K562 (cell line): ENCODE measurements around the gene CLEC2B. TPM values are rescaled to one million over a fixed set of nuclear protein-coding genes. Genes with fewer than 3 reads are reported as not detected.

Experiments
- ADNP ChIP-seq: fragments of 200-800 bp; sonication (Bioruptor generic); IDR thresholded peaks from 2 replicates; pipeline ENCODE4 v1.6.1; 2016; ENCODE audit warnings: missing genetic modification characterization, missing compliant biosample characterization
- BCOR ChIP-seq: fragments of 450-650 bp; IDR thresholded peaks from 2 replicates; pipeline ENCODE4 v1.6.1; 2016
- BHLHE40 ChIP-seq: IDR thresholded peaks from 2 replicates; pipeline ENCODE4 v1.6.1; 2011; ENCODE audit warnings: low read length, improper control_type of control experiment
- BMI1 ChIP-seq: fragments of 150-350 bp; IDR thresholded peaks from 2 replicates; pipeline ENCODE4 v1.6.1; 2014; ENCODE audit warnings: low read length
- BRD9 ChIP-seq: fragments of 450-650 bp; IDR thresholded peaks from 2 replicates; pipeline ENCODE4 v1.6.1; 2018; ENCODE audit warnings: low read depth; ENCODE audit not compliant: partially characterized antibody
- CBFA2T2 ChIP-seq: fragments of 450-650 bp; conservative IDR thresholded peaks from 2 replicates; pipeline ENCODE4 v1.6.1; 2017; ENCODE audit warnings: mild to moderate bottlenecking
- CEBPG ChIP-seq, 3 experiments: fragments of 200-800 bp in 1 of 3; sonication (Bioruptor generic) in 1 of 3; sonication (generic) in 1 of 3; formaldehyde crosslinking in 1 of 3; IDR thresholded peaks in 2 of 3; conservative IDR thresholded peaks in 1 of 3; 2 replicates each; pipeline versions ENCODE4 v1.6.1 to v1.8.0; 2016 to 2022; ENCODE audit warnings: missing compliant biosample characterization in 2 of 3, missing genetic modification characterization in 2 of 3, mild to moderate bottlenecking in 1 of 3, missing genetic modification reagents in 1 of 3
- CSDE1 ChIP-seq, 2 experiments: fragments of 450-650 bp; IDR thresholded peaks; 2 replicates each; pipeline ENCODE4 v1.6.1; 2016; ENCODE audit warnings: mild to moderate bottlenecking in 1 of 2
- ILF3 ChIP-seq: fragments of 450-650 bp; IDR thresholded peaks from 2 replicates; pipeline ENCODE4 v1.6.1; 2018; ENCODE audit warnings: antibody characterized with exemption, mild to moderate bottlenecking, moderate library complexity, borderline replicate concordance
- JUNB ChIP-seq: fragments of 450-650 bp; formaldehyde crosslinking; conservative IDR thresholded peaks from 2 replicates; pipeline ENCODE4 v1.4.0; 2020; ENCODE audit warnings: mild to moderate bottlenecking
- MED1 ChIP-seq: sonication (generic); formaldehyde crosslinking; IDR thresholded peaks from 2 replicates; pipeline ENCODE4 v1.8.1; 2023; ENCODE audit warnings: missing genetic modification reagents, borderline replicate concordance
- MEF2A ChIP-seq: IDR thresholded peaks from 2 replicates; pipeline ENCODE4 v1.6.1; 2011; ENCODE audit warnings: low read depth, mild to moderate bottlenecking, low read length, moderate library complexity; ENCODE audit not compliant: control insufficient read depth
- NCOA2 ChIP-seq, 2 experiments: fragments of 450-650 bp; IDR thresholded peaks; 2 replicates each; pipeline ENCODE4 v1.6.1; 2018; ENCODE audit warnings: mild to moderate bottlenecking in 2 of 2, moderate library complexity in 1 of 2; ENCODE audit not compliant: partially characterized antibody in 2 of 2
- PHF21A ChIP-seq: fragments of 450-650 bp; IDR thresholded peaks from 2 replicates; pipeline ENCODE4 v1.6.1; 2017; ENCODE audit warnings: low read depth, borderline replicate concordance
- POLR2AphosphoS2 ChIP-seq: IDR thresholded peaks from 2 replicates; pipeline ENCODE4 v1.6.1; 2012; ENCODE audit warnings: low read length, improper control_type of control experiment
- POLR2AphosphoS5 ChIP-seq: IDR thresholded peaks from 2 replicates; pipeline ENCODE4 v1.6.1; 2011; ENCODE audit warnings: mild to moderate bottlenecking, low read depth, low read length, moderate library complexity; ENCODE audit not compliant: control insufficient read depth, insufficient read depth
- TGIF2 ChIP-seq: sonication (generic); formaldehyde crosslinking; IDR thresholded peaks from 2 replicates; pipeline ENCODE4 v1.8.1; 2022; ENCODE audit warnings: mild to moderate bottlenecking, missing genetic modification reagents, moderate library complexity
- ZBTB1 ChIP-seq: sonication (generic); formaldehyde crosslinking; IDR thresholded peaks from 2 replicates; pipeline ENCODE4 v1.8.1; 2023; ENCODE audit warnings: missing genetic modification reagents, low read depth, mild to moderate bottlenecking, borderline replicate concordance
- ZKSCAN1 ChIP-seq: fragments of 150-350 bp; IDR thresholded peaks from 2 replicates; pipeline ENCODE4 v1.6.1; 2016; ENCODE audit warnings: low read depth, low read length
- ZNF124 ChIP-seq: sonication (generic); formaldehyde crosslinking; IDR thresholded peaks from 2 replicates; pipeline ENCODE4 v1.8.1; 2022; ENCODE audit warnings: missing genetic modification reagents
- ZNF217 ChIP-seq: sonication (generic); formaldehyde crosslinking; IDR thresholded peaks from 2 replicates; pipeline ENCODE4 v1.8.0; 2022; ENCODE audit warnings: mild to moderate bottlenecking, missing genetic modification reagents
- ZNF764 ChIP-seq: fragments of 250-450 bp; sonication (Bioruptor Pico); IDR thresholded peaks from 2 replicates; pipeline ENCODE4 v1.4.0; 2020; ENCODE audit warnings: low read depth, mild to moderate bottlenecking, moderate library complexity
- polyA plus RNA-seq, 8 experiments: library from polyadenylated mRNA; depleted of rRNA in 4 of 8; stranded (reverse) in 5 of 8; unstranded in 3 of 8; fragments of >200 nt; fragmentation: Nextera tagmentation in 2 of 8; fragmentation: Illumina TruSeq in 1 of 8; extraction: Ambion mirVana in 2 of 8; extraction: Trizol in 1 of 8; gene quantifications; 2 replicates each; pipeline versions ENCODE4 v1.2.1 to v1.2.3, GENCODE V29; 2011 to 2014; ENCODE audit warnings: inconsistent platforms in 1 of 8, missing spikeins in 1 of 8
- total RNA-seq, 7 experiments: library from RNA; depleted of rRNA in 6 of 7; stranded (reverse); fragments of >200 nt in 6 of 7; fragmentation: Illumina TruSeq in 2 of 7; extraction: Trizol in 2 of 7; gene quantifications; 2 replicates each; pipeline versions ENCODE4 v1.2.1 to v1.2.3, GENCODE V29; 2011 to 2021; ENCODE audit warnings: low replicate concordance in 1 of 7
- TF ChIP-seq, protein P1 (sequence below): sonication (generic); IDR thresholded peaks from 2 replicates; pipeline ENCODE4 v1.6.1; 2016
- TF ChIP-seq, protein P2 (sequence below), 2 experiments: fragments of 450-650 bp; conservative IDR thresholded peaks; 2 replicates each; pipeline ENCODE4 v1.6.1; 2017; ENCODE audit warnings: mild to moderate bottlenecking in 2 of 2, moderate library complexity in 2 of 2
- TF ChIP-seq, protein P3 (sequence below): fragments of 450-650 bp; IDR thresholded peaks from 2 replicates; pipeline ENCODE4 v1.6.1; 2014; ENCODE audit warnings: low read depth, mild to moderate bottlenecking, moderate library complexity, borderline replicate concordance

Gene CLEC2B
- total and polyA plus RNA-seq, 9 of the 15 experiments (the other 6 are each of a cell fraction or from before 2014, with no cell fraction given): 1.3 to 5.9 (median 2.9) TPM

DNA sequence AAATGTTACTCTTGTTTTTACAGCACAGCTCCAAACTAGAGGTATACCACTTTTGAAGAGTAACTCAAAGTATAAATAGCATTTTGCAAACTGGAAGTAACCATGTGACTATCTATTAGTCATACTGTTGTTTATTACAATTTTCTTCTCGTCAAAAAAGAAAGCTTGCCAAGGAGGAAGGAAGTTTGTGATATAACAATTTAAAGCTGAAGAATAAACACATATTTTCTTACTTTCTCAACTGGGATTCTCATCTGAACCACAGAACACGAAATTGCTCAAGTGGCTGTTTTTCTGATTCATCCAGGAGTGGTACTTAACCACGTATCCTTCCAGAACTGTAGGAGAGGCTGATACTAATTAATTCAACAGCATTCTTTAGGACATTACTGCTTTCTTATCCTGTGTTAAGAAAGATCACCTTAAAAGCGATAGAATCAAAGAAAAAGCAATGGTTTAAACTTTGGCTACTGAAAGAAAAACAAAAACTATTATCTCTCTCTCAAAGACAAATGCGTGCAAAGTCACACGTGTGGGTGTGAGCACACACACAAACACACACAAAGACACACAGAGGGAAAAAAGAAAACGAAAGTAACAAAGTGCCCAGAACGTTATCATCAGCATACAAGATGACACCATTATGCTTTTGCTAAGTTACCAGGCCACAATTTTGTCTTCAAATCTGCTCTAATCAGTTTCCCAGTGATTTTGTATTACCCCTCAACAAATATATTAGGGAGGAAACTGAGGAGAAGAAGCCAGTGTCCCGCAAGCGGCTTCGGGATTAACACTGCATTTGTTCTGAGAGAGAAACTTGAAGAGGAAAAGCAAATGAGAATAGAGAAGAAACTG, at the start of gene CLEC2B (continued):
- TF ChIP-seq TGIF2 (CRISPR knock-in tag) (no peak), MED1 (CRISPR knock-in tag) (no peak), ILF3 (no peak), CSDE1 (IDR thresholded peaks at IDR 0.05) (no peak), BCOR (no peak), CEBPG (CRISPR knock-in tag; IDR thresholded peaks at IDR 0.05) (no peak), CEBPG (tag; conservative IDR thresholded peaks at IDR 0.05 in 1 of 2, IDR thresholded peaks at IDR 0.05 in 1 of 2) (0 out of 4 replicates have a peak, but pooled peaks of 1 of the 2 experiments have one; percentile 6), ADNP (tag) (0 out of 2 replicates have a peak, but pooled peaks have one; percentile 42), PHF21A (no peak), BMI1 (peak; percentile 20; the same call in 1 of the 2 replicates), BRD9 (no peak), CBFA2T2 (no peak), POLR2AphosphoS2 (no peak), MEF2A (0 out of 2 replicates have a peak, but pooled peaks have one; percentile 9), NCOA2 (IDR thresholded peaks at IDR 0.05; ENCODE audit: partially characterized antibody in 2 of 2) (no peak), ZBTB1 (CRISPR knock-in tag) (no peak), JUNB (CRISPR knock-in tag) (no peak), ZNF217 (CRISPR knock-in tag) (no peak), ZNF124 (no peak), ZKSCAN1 (no peak), ZNF764 (CRISPR knock-in tag) (no peak), POLR2AphosphoS5 (no peak), BHLHE40 (no peak)
- TF ChIP-seq, protein P1, sequence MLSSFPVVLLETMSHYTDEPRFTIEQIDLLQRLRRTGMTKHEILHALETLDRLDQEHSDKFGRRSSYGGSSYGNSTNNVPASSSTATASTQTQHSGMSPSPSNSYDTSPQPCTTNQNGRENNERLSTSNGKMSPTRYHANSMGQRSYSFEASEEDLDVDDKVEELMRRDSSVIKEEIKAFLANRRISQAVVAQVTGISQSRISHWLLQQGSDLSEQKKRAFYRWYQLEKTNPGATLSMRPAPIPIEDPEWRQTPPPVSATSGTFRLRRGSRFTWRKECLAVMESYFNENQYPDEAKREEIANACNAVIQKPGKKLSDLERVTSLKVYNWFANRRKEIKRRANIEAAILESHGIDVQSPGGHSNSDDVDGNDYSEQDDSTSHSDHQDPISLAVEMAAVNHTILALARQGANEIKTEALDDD: 0 out of 2 replicates have a peak, but pooled peaks have one; percentile 17
- TF ChIP-seq, protein P2, sequence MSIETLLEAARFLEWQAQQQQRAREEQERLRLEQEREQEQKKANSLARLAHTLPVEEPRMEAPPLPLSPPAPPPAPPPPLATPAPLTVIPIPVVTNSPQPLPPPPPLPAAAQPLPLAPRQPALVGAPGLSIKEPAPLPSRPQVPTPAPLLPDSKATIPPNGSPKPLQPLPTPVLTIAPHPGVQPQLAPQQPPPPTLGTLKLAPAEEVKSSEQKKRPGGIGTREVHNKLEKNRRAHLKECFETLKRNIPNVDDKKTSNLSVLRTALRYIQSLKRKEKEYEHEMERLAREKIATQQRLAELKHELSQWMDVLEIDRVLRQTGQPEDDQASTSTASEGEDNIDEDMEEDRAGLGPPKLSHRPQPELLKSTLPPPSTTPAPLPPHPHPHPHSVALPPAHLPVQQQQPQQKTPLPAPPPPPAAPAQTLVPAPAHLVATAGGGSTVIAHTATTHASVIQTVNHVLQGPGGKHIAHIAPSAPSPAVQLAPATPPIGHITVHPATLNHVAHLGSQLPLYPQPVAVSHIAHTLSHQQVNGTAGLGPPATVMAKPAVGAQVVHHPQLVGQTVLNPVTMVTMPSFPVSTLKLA (conservative IDR thresholded peaks at IDR 0.05): peak in 1 of 2 experiments; percentile 35; a peak in 1 of 4 replicates
- TF ChIP-seq, protein P3, sequence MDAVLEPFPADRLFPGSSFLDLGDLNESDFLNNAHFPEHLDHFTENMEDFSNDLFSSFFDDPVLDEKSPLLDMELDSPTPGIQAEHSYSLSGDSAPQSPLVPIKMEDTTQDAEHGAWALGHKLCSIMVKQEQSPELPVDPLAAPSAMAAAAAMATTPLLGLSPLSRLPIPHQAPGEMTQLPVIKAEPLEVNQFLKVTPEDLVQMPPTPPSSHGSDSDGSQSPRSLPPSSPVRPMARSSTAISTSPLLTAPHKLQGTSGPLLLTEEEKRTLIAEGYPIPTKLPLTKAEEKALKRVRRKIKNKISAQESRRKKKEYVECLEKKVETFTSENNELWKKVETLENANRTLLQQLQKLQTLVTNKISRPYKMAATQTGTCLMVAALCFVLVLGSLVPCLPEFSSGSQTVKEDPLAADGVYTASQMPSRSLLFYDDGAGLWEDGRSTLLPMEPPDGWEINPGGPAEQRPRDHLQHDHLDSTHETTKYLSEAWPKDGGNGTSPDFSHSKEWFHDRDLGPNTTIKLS: no peak
